Spleen (tissue), 11 donors: ENCODE measurements around the gene MICB. TPM values are rescaled to one million over a fixed set of nuclear protein-coding genes. Genes with fewer than 3 reads are reported as not detected.
"Not testable (repeated sequence)": the region's sequence is repeated elsewhere in the genome, so short reads cannot be mapped to it uniquely, and the experiment has no call there.

ENCODE experiments used
- DNase-seq: peaks from one replicate; pipeline ENCODE4 v3.0.0-alpha.2; 2020
- H3K27ac ChIP-seq, 8 donors: fragments of 200-600 bp; sonication (generic) in 7 of 8; 1 replicate in 4 of 8; 2 replicates in 4 of 8; pipeline versions ENCODE4 v1.5.0 to v1.8.0; 2016 to 2021; ENCODE audit warnings: inconsistent platforms in 4 of 8, mild to moderate bottlenecking in 4 of 8, moderate library complexity in 1 of 8
- H3K27me3 ChIP-seq, 7 donors: fragments of 200-600 bp; sonication (generic) in 6 of 7; replicated peaks in 1 of 7; 1 replicate in 4 of 7; 2 replicates in 3 of 7; pipeline versions ENCODE4 v1.5.0 to v1.8.0; 2016 to 2021; ENCODE audit warnings: inconsistent platforms in 3 of 7, mild to moderate bottlenecking in 1 of 7
- H3K36me3 ChIP-seq, 6 donors: fragments of 200-600 bp; sonication (generic) in 5 of 6; 1 replicate in 4 of 6; 2 replicates in 2 of 6; pipeline versions ENCODE4 v1.5.0 to v1.8.0; 2016 to 2021; ENCODE audit warnings: inconsistent platforms in 2 of 6
- H3K4me1 ChIP-seq, 6 donors: fragments of 200-600 bp; sonication (generic) in 5 of 6; 1 replicate in 3 of 6; 2 replicates in 3 of 6; pipeline versions ENCODE4 v1.5.0 to v1.8.0; 2016 to 2021; ENCODE audit warnings: inconsistent platforms in 3 of 6
- H3K4me3 ChIP-seq, 8 donors: fragments of 200-600 bp; sonication (generic) in 7 of 8; 1 replicate in 4 of 8; 2 replicates in 4 of 8; pipeline versions ENCODE4 v1.5.0 to v1.8.0; 2016 to 2021; ENCODE audit warnings: inconsistent platforms in 4 of 8, mild to moderate bottlenecking in 4 of 8, moderate library complexity in 2 of 8
- H3K9me3 ChIP-seq, 8 donors: fragments of 200-600 bp; sonication (generic) in 7 of 8; 1 replicate in 4 of 8; 2 replicates in 4 of 8; pipeline versions ENCODE4 v1.5.0 to v1.8.0; 2016 to 2021; ENCODE audit warnings: inconsistent platforms in 4 of 8
- CTCF ChIP-seq, 11 experiments: fragments of 200-600 bp in 7 of 11; fragments of 450-650 bp in 4 of 11; sonication (generic) in 4 of 11; IDR thresholded peaks in 8 of 11; conservative IDR thresholded peaks in 3 of 11; 1 replicate in 7 of 11; 2 replicates in 4 of 11; pipeline versions ENCODE4 v1.4.0 to v1.8.0; 2016 to 2021; ENCODE audit warnings: antibody characterized with exemption in 11 of 11, inconsistent platforms in 4 of 11, mild to moderate bottlenecking in 1 of 11
- POLR2A ChIP-seq, 3 donors: fragments of 450-650 bp; IDR thresholded peaks; one replicate each; pipeline ENCODE4 v1.5.1; 2017; ENCODE audit warnings: antibody characterized with exemption in 3 of 3, mild to moderate bottlenecking in 1 of 3
- POLR2AphosphoS5 ChIP-seq, 3 donors: sonication (generic); formaldehyde crosslinking; IDR thresholded peaks; one replicate each; pipeline ENCODE4 v1.5.1; 2017; ENCODE audit warnings: antibody characterized with exemption in 3 of 3
- WGBS, 5 donors: extraction: QIAGEN DNeasy Blood & Tissue Kit in 3 of 5; methylation state at CpG; one replicate each; pipeline versions ENCODE4 v1.1.5 to v1.1.7; 2013 to 2018; 5-methylcytosine and 5-hydroxymethylcytosine counted together
- intact Hi-C: fragments of 100-400 bp; cut with DNase I; formaldehyde crosslinking; loops from one replicate; pipeline ENCODE4 v1.15.0; 2023; ENCODE audit warnings: low total_unique reads
- polyA plus RNA-seq, 3 donors: library from polyadenylated mRNA; stranded (reverse); fragments of 200-250 nt; gene quantifications; one replicate each; pipeline ENCODE4 v1.2.1, GENCODE V29; 2013
- total RNA-seq, 7 donors: library from RNA; depleted of rRNA in 3 of 7; stranded (reverse); fragments of >200 nt in 3 of 7; fragmentation: NEBNext Ultra II Directional in 4 of 7; extraction: Animal tissue kit (Norgen Biotek cat#: 25700) in 4 of 7; gene quantifications; one replicate each; pipeline versions ENCODE4 v1.1.0 to v1.2.1, GENCODE V29; 2016 to 2021
- donor health status: healthy with polysubstance abuse.
- donor health status: DM: no; HTN: no; CAD: no; lungs with moderate emphysema.
- donor health status: DM: no; HTN: no; CAD: no.
- donor health status: Bipolar disorder and iron deficiency.
- donor health status: healthy.
- donor health status: DM: no; HTN: no; CAD: no.
- donor health status: DM: yes; HTN: yes; CAD: no.

MICB gene
- total and polyA plus RNA-seq, 10 donors, result 6.9 to 21.4 (median 14.8) TPM

GRCh38 chr6:31485055-31485454 is 12.9 kb upstream of the MICB start:
- no peaks in the 10 kb centered on the region for H3K36me3 ChIP-seq
- no peaks in the 10 kb centered on the region for H3K9me3 ChIP-seq
- no peak overlapping the region for H3K4me3 ChIP-seq
- 78 to 98% (median 93%) methylated on average over 1 of the region's 1 CpG for WGBS, 5 donors
- no peak for DNase-seq
- no peak overlapping the region for H3K27ac ChIP-seq
- TF ChIP-seq POLR2A (IDR thresholded peaks at IDR 0.05) (no peak), CTCF (IDR thresholded peaks at IDR 0.05 in 8 of 11, conservative IDR thresholded peaks at IDR 0.05 in 3 of 11) (no peak), POLR2AphosphoS5 (IDR thresholded peaks at IDR 0.05) (no peak)
- no peaks in the 10 kb centered on the region for H3K4me1 ChIP-seq
- intact Hi-C loops, result no loop called here
- H3K27me3 ChIP-seq, result no peaks in the 10 kb centered on the region

GRCh38 chr6:31486065-31486837 is 11.7 kb upstream of the MICB start:
- H3K36me3 ChIP-seq, intact Hi-C loops, H3K27me3 ChIP-seq, DNase-seq, H3K9me3 ChIP-seq, H3K4me1 ChIP-seq, H3K27ac ChIP-seq, H3K4me3 ChIP-seq: not testable (repeated sequence)
- WGBS, 5 donors, result no CpG with 5 or more reads among the region's 9 CpGs

GRCh38 chr6:31487674-31488073 is 10.3 kb upstream of the MICB start:
- H3K36me3 ChIP-seq, H3K9me3 ChIP-seq, intact Hi-C loops, DNase-seq, H3K4me3 ChIP-seq, H3K27me3 ChIP-seq, H3K27ac ChIP-seq: not testable (repeated sequence)
- H3K4me1 ChIP-seq, result peaks cover 0 to 19% (median 12%) of the 10 kb centered on the region in 6 donors
- WGBS, 5 donors, result 63 to 84% (median 79%) methylated on average over 4 to 6 of the region's 6 CpGs

GRCh38 chr6:31489086-31489485 is 8.9 kb upstream of the MICB start:
- intact Hi-C loops, result no loop called here
- Histone ChIP-seq H3K27ac (no peak overlapping the region), H3K9me3 (no peaks in the 10 kb centered on the region), H3K27me3 (no peaks in the 10 kb centered on the region), H3K36me3 (no peaks in the 10 kb centered on the region), H3K4me1 (peaks cover 9 to 31% (median 23%) of the 10 kb centered on the region in 6 donors), H3K4me3 (no peak overlapping the region)
- DNase-seq, result no peak
- 81 to 89% (median 85%) methylated on average over 4 of the region's 4 CpGs for WGBS, 5 donors
- TF ChIP-seq POLR2AphosphoS5 (IDR thresholded peaks at IDR 0.05) (no peak), CTCF (IDR thresholded peaks at IDR 0.05 in 8 of 11, conservative IDR thresholded peaks at IDR 0.05 in 3 of 11) (no peak), POLR2A (IDR thresholded peaks at IDR 0.05) (no peak)

GRCh38 chr6:31490115-31490873 is 7.7 kb upstream of the MICB start:
- no peaks in the 10 kb centered on the region for H3K9me3 ChIP-seq
- whole genome bisulfite sequencing, 5 donors, result 59 to 77% (median 71%) methylated on average over 16 of the region's 16 CpGs
- DNase-seq, result no peak
- H3K27ac ChIP-seq, result no peak overlapping the region
- H3K36me3 ChIP-seq, result no peaks in the 10 kb centered on the region
- intact Hi-C loops, result loop anchor here (10.0 kb wide), 1 partner anchor 85 kb away; the partner anchor contains the start of gene MICA
- no peak overlapping the region for H3K4me3 ChIP-seq
- H3K4me1 ChIP-seq, result peaks cover 9 to 35% (median 24%) of the 10 kb centered on the region in 6 donors
- no peaks in the 10 kb centered on the region for H3K27me3 ChIP-seq
- TF ChIP-seq POLR2A (IDR thresholded peaks at IDR 0.05), result no peak
- no peak for TF ChIP-seq CTCF (IDR thresholded peaks at IDR 0.05 in 8 of 11, conservative IDR thresholded peaks at IDR 0.05 in 3 of 11)
- no peak for TF ChIP-seq POLR2AphosphoS5 (IDR thresholded peaks at IDR 0.05)

GRCh38 chr6:31493550-31493874 is 4.4 kb upstream of the MICB start:
- intact Hi-C loops, result loop anchor here (10.0 kb wide), 1 partner anchor 89 kb away; the partner anchor contains the start of gene MICA
- peak overlapping the region in 6 of 8 donors; percentile 84 to 95 (median 93) for H3K27ac ChIP-seq
- WGBS, 5 donors, result 0 to 2% (median 1%) methylated on average over 2 of the region's 2 CpGs

More at GRCh38 chr6:31493550-31493874, 4.4 kb upstream of the MICB start:
- DNase-seq, H3K36me3 ChIP-seq, H3K9me3 ChIP-seq, H3K27me3 ChIP-seq: not testable (repeated sequence)
- Histone ChIP-seq H3K4me1 (peaks cover 28 to 61% (median 46%) of the 10 kb centered on the region in 6 donors), H3K4me3 (peak overlapping the region in 7 of 8 donors; percentile 44 to 87 (median 63))
